Naive thymus-derived CD8-positive, alpha-beta T cell (primary cell): Measurements from ENCODE around the gene MEGF11. TPM values are rescaled to one million over a fixed set of nuclear protein-coding genes. Genes with fewer than 3 reads are reported as not detected.

Experiments used
- ATAC-seq, 2 donors: fragments of 150-1000 bp; cut with Tn5 transposase in 1 of 2; sonication (Bioruptor Pico), chemical (Tn5 transposase) in 1 of 2; 1 replicate in 1 of 2; 2 replicates in 1 of 2; pipeline ENCODE4 v1.10.0; 2021; ENCODE audit warnings: mild to moderate bottlenecking in 2 of 2, moderate library complexity in 2 of 2
- POLR2A ChIA-PET: fragments of 350-600 bp; sonication (Branson Sonifier 250); formaldehyde crosslinking; loops from one replicate; lab custom pipeline; 2021; ENCODE audit warnings: antibody characterized with exemption; lab: Charles Lee
- DNase-seq, 10 donors: peaks; one replicate each; pipeline versions ENCODE4 v3.0.0 to v3.0.0-alpha.2; 2020 to 2022
- H3K27ac Mint-ChIP-seq, 10 donors: one replicate each; pipeline ENCODE4 v1.8.0; 2020 to 2022; ENCODE audit warnings: mild to moderate bottlenecking in 10 of 10, mixed read lengths in 10 of 10, moderate library complexity in 4 of 10, inconsistent platforms in 1 of 10
- H3K27me3 Mint-ChIP-seq, 5 donors: one replicate each; pipeline ENCODE4 v1.8.0; 2021 to 2022; ENCODE audit warnings: mixed read lengths in 5 of 5
- H3K36me3 Mint-ChIP-seq, 3 donors: one replicate each; pipeline ENCODE4 v1.8.0; 2020 to 2022; ENCODE audit warnings: mixed read lengths in 3 of 3, mild to moderate bottlenecking in 2 of 3, inconsistent platforms in 1 of 3
- H3K4me1 Mint-ChIP-seq, 4 donors: one replicate each; pipeline ENCODE4 v1.8.0; 2021 to 2022; ENCODE audit warnings: mixed read lengths in 4 of 4
- H3K4me3 Mint-ChIP-seq, 10 donors: one replicate each; pipeline ENCODE4 v1.8.0; 2020 to 2022; ENCODE audit warnings: mild to moderate bottlenecking in 10 of 10, mixed read lengths in 10 of 10, moderate library complexity in 6 of 10, inconsistent platforms in 1 of 10
- H3K9me3 Mint-ChIP-seq, 9 donors: one replicate each; pipeline ENCODE4 v1.8.0; 2020 to 2022; ENCODE audit warnings: mixed read lengths in 9 of 9, mild to moderate bottlenecking in 3 of 9, inconsistent platforms in 1 of 9, moderate library complexity in 1 of 9
- polyA plus RNA-seq, 3 donors: library from polyadenylated mRNA; unstranded; fragments of 300-500 nt; fragmentation: Illumina TruSeq; gene quantifications; one replicate each; pipeline ENCODE4 v1.2.3, GENCODE V29; 2021
- total RNA-seq, 8 experiments: library from RNA in 2 of 8; stranded (reverse) in 2 of 8; gene quantifications; one replicate each; pipeline ENCODE4 v1.2.3 and lab custom pipeline; 2021 to 2026

MEGF11 gene
- total and polyA plus RNA-seq, 5 experiments from 2014 or later: not detected

GRCh38 chr15:65939901-65940617 is 313.5 kb downstream of the MEGF11 start:
- Mint-ChIP-seq H3K4me1 (peaks cover 2 to 14% (median 3%) of the 10 kb centered on the region in 4 donors), H3K9me3 (no peaks in the 10 kb centered on the region), H3K27ac (no peak overlapping the region), H3K27me3 (peaks cover 0 to 10% (median 0%) of the 10 kb centered on the region in 5 donors), H3K4me3 (no peak overlapping the region), H3K36me3 (no peaks in the 10 kb centered on the region)
- POLR2A ChIA-PET: no interaction called here
- DNase-seq (no peak), ATAC-seq (no peak)

GRCh38 chr15:65938604-65939003 is 314.9 kb downstream of the MEGF11 start:
- Mint-ChIP-seq H3K27ac (peak overlapping the region in 1 of 10 donors; percentile 27), H3K36me3 (no peaks in the 10 kb centered on the region), H3K4me1 (peaks cover 2 to 14% (median 3%) of the 10 kb centered on the region in 4 donors), H3K9me3 (no peaks in the 10 kb centered on the region), H3K4me3 (no peak overlapping the region), H3K27me3 (peaks cover 0 to 5% (median 0%) of the 10 kb centered on the region in 5 donors)
- no peak for DNase-seq
- POLR2A ChIA-PET: no interaction called here
- ATAC-seq: no peak

- H3K4me1 Mint-ChIP-seq: peaks cover 1 to 12% (median 2%) of the 10 kb centered on the region in 4 donors
- no peaks in the 10 kb centered on the region for H3K9me3 Mint-ChIP-seq
- H3K4me3 Mint-ChIP-seq: no peak overlapping the region
- peaks cover 0 to 3% (median 0%) of the 10 kb centered on the region in 5 donors for H3K27me3 Mint-ChIP-seq
- ATAC-seq (no peak), DNase-seq (no peak)
- no peaks in the 10 kb centered on the region for H3K36me3 Mint-ChIP-seq
- peak overlapping the region in 1 of 10 donors; percentile 42 for H3K27ac Mint-ChIP-seq
- POLR2A ChIA-PET: interaction anchor here (0.6 kb wide), 2 partner anchors 97 to 364 kb away, joined by 4 read pairs; no protein-coding TSS in a partner anchor
Observed at GRCh38 chr15:65937476-65937875, 316.1 kb downstream of the MEGF11 start.

GRCh38 chr15:65937054-65937453 is 316.5 kb downstream of the MEGF11 start:
- no peak overlapping the region for H3K27ac Mint-ChIP-seq
- DNase-seq (no peak), ATAC-seq (no peak)
- no peaks in the 10 kb centered on the region for H3K9me3 Mint-ChIP-seq
- POLR2A ChIA-PET: no interaction called here
- no peaks in the 10 kb centered on the region for H3K36me3 Mint-ChIP-seq
- peaks cover 0 to 4% (median 0%) of the 10 kb centered on the region in 5 donors for H3K27me3 Mint-ChIP-seq
- H3K4me1 Mint-ChIP-seq: peaks cover 0 to 8% (median under 1%) of the 10 kb centered on the region in 4 donors
- H3K4me3 Mint-ChIP-seq: no peak overlapping the region

GRCh38 chr15:65936282-65936681 is 317.3 kb downstream of the MEGF11 start:
- DNase-seq (no peak), ATAC-seq (no peak)
- H3K4me1 Mint-ChIP-seq: peaks cover 0 to 6% (median 0%) of the 10 kb centered on the region in 4 donors
- no peaks in the 10 kb centered on the region for H3K36me3 Mint-ChIP-seq
- H3K27ac Mint-ChIP-seq: peak overlapping the region in 1 of 10 donors; percentile 11
- H3K4me3 Mint-ChIP-seq: no peak overlapping the region
- POLR2A ChIA-PET: no interaction called here
- H3K27me3 Mint-ChIP-seq: peaks cover 0 to 5% (median 0%) of the 10 kb centered on the region in 5 donors
- no peaks in the 10 kb centered on the region for H3K9me3 Mint-ChIP-seq

DNA sequence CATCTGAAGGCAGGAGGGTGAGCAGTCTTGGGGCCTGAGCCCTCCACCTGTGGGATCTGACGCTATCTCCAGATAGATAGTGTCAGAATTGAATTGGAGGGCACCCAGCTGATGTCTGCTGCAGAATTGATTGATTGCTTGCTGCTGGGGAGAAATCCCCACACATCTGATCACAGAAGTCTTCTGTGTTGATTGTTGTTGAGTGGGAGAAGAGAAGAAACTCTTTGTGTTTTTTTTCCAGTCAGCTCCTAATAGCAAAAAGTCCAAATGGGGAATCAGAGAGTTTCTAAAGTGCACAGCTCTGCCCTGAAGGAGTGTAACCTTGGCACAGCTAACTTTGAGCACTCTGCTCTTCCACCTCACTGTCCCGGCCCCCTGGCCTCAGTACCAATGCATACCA is 318.2 kb downstream of the MEGF11 start:
- Mint-ChIP-seq H3K4me3 (no peak overlapping the region), H3K4me1 (peaks cover 0 to 6% (median 0%) of the 10 kb centered on the region in 4 donors), H3K27me3 (peaks cover 0 to 5% (median 0%) of the 10 kb centered on the region in 5 donors), H3K27ac (no peak overlapping the region), H3K36me3 (no peaks in the 10 kb centered on the region), H3K9me3 (no peaks in the 10 kb centered on the region)
- no peak for ATAC-seq
- DNase-seq: peak in 1 of 10 donors; percentile 24
- POLR2A ChIA-PET: no interaction called here

GRCh38 chr15:65931221-65931620 is 322.3 kb downstream of the MEGF11 start:
- no peaks in the 10 kb centered on the region for H3K9me3 Mint-ChIP-seq
- DNase-seq (peak in 1 of 10 donors; percentile 13), ATAC-seq (no peak)
- H3K4me3 Mint-ChIP-seq: no peak overlapping the region
- no peaks in the 10 kb centered on the region for H3K4me1 Mint-ChIP-seq
- no peaks in the 10 kb centered on the region for H3K36me3 Mint-ChIP-seq
- H3K27ac Mint-ChIP-seq: peak overlapping the region in 1 of 10 donors; percentile 9
- POLR2A ChIA-PET: no interaction called here
- H3K27me3 Mint-ChIP-seq: peaks cover 0 to 5% (median 0%) of the 10 kb centered on the region in 5 donors

DNA sequence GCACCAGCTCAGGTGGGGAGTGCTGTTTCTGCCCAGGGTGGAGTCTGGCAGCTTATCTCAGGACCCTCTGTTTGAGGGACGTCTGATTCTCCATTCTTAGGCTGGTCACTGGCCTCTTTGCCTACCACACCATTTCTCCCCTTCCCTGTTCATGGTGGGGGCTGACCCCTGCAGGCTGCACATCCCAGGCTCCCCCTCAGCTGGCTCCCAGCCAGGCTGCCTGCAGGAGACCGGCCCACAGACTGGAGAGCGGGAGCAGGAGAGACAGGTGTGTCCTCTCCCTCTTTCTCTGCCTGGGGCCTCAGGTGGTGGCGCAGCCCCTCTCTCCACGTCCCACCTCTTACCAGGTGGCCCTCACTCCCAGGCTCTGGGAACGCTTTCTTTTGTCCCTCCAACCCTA is 323.4 kb downstream of the MEGF11 start:
- H3K4me3 Mint-ChIP-seq: no peak overlapping the region
- DNase-seq (no peak), ATAC-seq (no peak)
- no peaks in the 10 kb centered on the region for H3K36me3 Mint-ChIP-seq
- peaks cover 0 to 5% (median 0%) of the 10 kb centered on the region in 5 donors for H3K27me3 Mint-ChIP-seq
- POLR2A ChIA-PET: interaction anchor here (0.6 kb wide), 1 partner anchor 763 kb away, joined by 4 read pairs; no protein-coding TSS in a partner anchor
- H3K9me3 Mint-ChIP-seq: no peaks in the 10 kb centered on the region
- no peaks in the 10 kb centered on the region for H3K4me1 Mint-ChIP-seq
- H3K27ac Mint-ChIP-seq: peak overlapping the region in 1 of 10 donors; percentile 58

- H3K4me1 Mint-ChIP-seq: no peaks in the 10 kb centered on the region
- POLR2A ChIA-PET: interaction anchor here (0.5 kb wide), 1 partner anchor 360 kb away, joined by 4 read pairs; no protein-coding TSS in a partner anchor
Observed at GRCh38 chr15:65929573-65929972, 324.0 kb downstream of the MEGF11 start.

GRCh38 chr15:65927545-65927944 is 326.0 kb downstream of the MEGF11 start:
- DNase-seq (no peak), ATAC-seq (no peak)
- POLR2A ChIA-PET: no interaction called here
- Mint-ChIP-seq H3K4me1 (no peaks in the 10 kb centered on the region), H3K27ac (no peak overlapping the region), H3K4me3 (no peak overlapping the region), H3K27me3 (peaks cover 0 to 5% (median 0%) of the 10 kb centered on the region in 5 donors), H3K9me3 (no peaks in the 10 kb centered on the region), H3K36me3 (no peaks in the 10 kb centered on the region)

More at GRCh38 chr15:65929573-65929972, 324.0 kb downstream of the MEGF11 start:
- Mint-ChIP-seq H3K27ac (peak overlapping the region in 1 of 10 donors; percentile 49), H3K27me3 (peaks cover 0 to 5% (median 0%) of the 10 kb centered on the region in 5 donors), H3K36me3 (no peaks in the 10 kb centered on the region), H3K4me3 (no peak overlapping the region), H3K9me3 (no peaks in the 10 kb centered on the region)
- peak in 1 of 10 donors; percentile 9 for DNase-seq
- no peak for ATAC-seq

GRCh38 chr15:65926899-65927298 is 326.7 kb downstream of the MEGF11 start:
- DNase-seq (no peak), ATAC-seq (no peak)
- Mint-ChIP-seq H3K9me3 (no peaks in the 10 kb centered on the region), H3K27ac (no peak overlapping the region), H3K36me3 (no peaks in the 10 kb centered on the region), H3K4me3 (no peak overlapping the region), H3K4me1 (peaks cover 0 to 2% (median 0%) of the 10 kb centered on the region in 4 donors), H3K27me3 (no peaks in the 10 kb centered on the region)
- POLR2A ChIA-PET: no interaction called here

GRCh38 chr15:65926459-65926858 is 327.1 kb downstream of the MEGF11 start:
- H3K4me1 Mint-ChIP-seq: peaks cover 0 to 5% (median 0%) of the 10 kb centered on the region in 4 donors
- H3K27ac Mint-ChIP-seq: peak overlapping the region in 1 of 10 donors; percentile 76
- ATAC-seq: no peak
- POLR2A ChIA-PET: no interaction called here
- H3K9me3 Mint-ChIP-seq: no peaks in the 10 kb centered on the region
- no peaks in the 10 kb centered on the region for H3K27me3 Mint-ChIP-seq
- H3K36me3 Mint-ChIP-seq: no peaks in the 10 kb centered on the region
- no peak overlapping the region for H3K4me3 Mint-ChIP-seq
- DNase-seq: no peak

DNA sequence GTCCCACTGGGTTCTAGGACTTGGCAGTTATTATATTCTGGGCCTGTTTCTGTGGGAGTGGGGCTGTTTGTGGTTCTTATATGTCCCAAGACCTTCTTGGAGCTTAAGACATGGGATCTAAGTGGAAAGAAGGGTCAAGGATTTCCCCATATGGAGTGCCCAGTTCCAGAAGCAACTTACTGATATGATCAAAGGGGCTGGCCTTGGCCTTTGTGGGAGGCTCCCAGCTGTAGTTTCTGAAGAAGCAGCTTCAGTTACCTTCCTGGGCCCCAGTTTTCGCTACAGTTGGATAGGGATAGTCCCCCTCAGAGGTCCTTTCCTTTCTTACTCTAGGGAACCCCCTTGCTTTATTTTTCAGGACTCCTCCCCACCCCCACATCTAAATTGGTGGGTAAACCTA is 328.2 kb downstream of the MEGF11 start:
- ATAC-seq: no peak
- H3K4me3 Mint-ChIP-seq: no peak overlapping the region
- H3K9me3 Mint-ChIP-seq: no peaks in the 10 kb centered on the region
- H3K27ac Mint-ChIP-seq: peak overlapping the region in 1 of 10 donors; percentile 10
- no peak for DNase-seq
- H3K27me3 Mint-ChIP-seq: no peaks in the 10 kb centered on the region
- no peaks in the 10 kb centered on the region for H3K36me3 Mint-ChIP-seq
- peaks cover 0 to 16% (median 0%) of the 10 kb centered on the region in 4 donors for H3K4me1 Mint-ChIP-seq
- POLR2A ChIA-PET: no interaction called here
